ENCODE measurements around the gene RFX2.

DNA sequence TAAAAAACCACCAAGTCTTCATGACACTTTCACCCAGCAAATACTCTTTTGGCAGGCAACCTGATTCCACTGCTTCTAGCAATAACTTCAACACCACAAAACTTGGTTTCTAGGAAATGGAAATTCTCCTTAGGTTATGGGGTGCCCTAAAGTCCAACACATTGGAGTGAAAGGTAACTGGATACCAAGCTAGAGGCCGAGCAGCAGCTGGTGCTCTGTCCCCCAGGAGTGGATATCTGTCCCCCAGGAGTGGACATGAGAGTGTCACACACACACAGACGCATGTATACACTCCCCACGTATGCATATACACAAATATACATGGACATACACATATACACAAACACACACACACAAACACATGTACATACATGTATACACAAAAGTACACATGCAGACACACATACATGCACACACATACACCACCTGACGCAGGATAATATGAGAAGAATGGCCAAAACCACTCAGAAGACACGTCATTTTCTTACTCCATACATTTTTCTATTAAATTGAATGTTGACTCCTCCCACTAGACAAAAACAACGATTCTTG, 50.8 kb downstream of the RFX2 start:
- no peak for TF ChIP-seq MAFK (IDR thresholded peaks at IDR 0.05; ENCODE audit: partially characterized antibody)
- no peak for TF ChIP-seq HOXB13 (CRISPR knock-in tag; IDR thresholded peaks at IDR 0.05; ENCODE audit: low read depth)
- TF ChIP-seq POLR2A (IDR thresholded peaks at IDR 0.05; ENCODE audit: low read length), result no peak
- no peak for TF ChIP-seq MAX (IDR thresholded peaks at IDR 0.05)
- TF ChIP-seq, protein P1, sequence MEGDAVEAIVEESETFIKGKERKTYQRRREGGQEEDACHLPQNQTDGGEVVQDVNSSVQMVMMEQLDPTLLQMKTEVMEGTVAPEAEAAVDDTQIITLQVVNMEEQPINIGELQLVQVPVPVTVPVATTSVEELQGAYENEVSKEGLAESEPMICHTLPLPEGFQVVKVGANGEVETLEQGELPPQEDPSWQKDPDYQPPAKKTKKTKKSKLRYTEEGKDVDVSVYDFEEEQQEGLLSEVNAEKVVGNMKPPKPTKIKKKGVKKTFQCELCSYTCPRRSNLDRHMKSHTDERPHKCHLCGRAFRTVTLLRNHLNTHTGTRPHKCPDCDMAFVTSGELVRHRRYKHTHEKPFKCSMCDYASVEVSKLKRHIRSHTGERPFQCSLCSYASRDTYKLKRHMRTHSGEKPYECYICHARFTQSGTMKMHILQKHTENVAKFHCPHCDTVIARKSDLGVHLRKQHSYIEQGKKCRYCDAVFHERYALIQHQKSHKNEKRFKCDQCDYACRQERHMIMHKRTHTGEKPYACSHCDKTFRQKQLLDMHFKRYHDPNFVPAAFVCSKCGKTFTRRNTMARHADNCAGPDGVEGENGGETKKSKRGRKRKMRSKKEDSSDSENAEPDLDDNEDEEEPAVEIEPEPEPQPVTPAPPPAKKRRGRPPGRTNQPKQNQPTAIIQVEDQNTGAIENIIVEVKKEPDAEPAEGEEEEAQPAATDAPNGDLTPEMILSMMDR (IDR thresholded peaks at IDR 0.05), result no peak
- no peak for TF ChIP-seq FOSL2 (IDR thresholded peaks at IDR 0.05)
- TF ChIP-seq FOSL2 (CRISPR knock-in tag; IDR thresholded peaks at IDR 0.05), result no peak
- TF ChIP-seq, protein P2, sequence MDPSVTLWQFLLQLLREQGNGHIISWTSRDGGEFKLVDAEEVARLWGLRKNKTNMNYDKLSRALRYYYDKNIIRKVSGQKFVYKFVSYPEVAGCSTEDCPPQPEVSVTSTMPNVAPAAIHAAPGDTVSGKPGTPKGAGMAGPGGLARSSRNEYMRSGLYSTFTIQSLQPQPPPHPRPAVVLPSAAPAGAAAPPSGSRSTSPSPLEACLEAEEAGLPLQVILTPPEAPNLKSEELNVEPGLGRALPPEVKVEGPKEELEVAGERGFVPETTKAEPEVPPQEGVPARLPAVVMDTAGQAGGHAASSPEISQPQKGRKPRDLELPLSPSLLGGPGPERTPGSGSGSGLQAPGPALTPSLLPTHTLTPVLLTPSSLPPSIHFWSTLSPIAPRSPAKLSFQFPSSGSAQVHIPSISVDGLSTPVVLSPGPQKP (IDR thresholded peaks at IDR 0.05; ENCODE audit: low read depth, low read length), result no peak
- no peak for TF ChIP-seq RAD21 (conservative IDR thresholded peaks at IDR 0.05 in 1 of 2, IDR thresholded peaks at IDR 0.05 in 1 of 2)
- TF ChIP-seq ZC3H11A (IDR thresholded peaks at IDR 0.05), result no peak
